ENCODE data around the gene CDH4.

DNA sequence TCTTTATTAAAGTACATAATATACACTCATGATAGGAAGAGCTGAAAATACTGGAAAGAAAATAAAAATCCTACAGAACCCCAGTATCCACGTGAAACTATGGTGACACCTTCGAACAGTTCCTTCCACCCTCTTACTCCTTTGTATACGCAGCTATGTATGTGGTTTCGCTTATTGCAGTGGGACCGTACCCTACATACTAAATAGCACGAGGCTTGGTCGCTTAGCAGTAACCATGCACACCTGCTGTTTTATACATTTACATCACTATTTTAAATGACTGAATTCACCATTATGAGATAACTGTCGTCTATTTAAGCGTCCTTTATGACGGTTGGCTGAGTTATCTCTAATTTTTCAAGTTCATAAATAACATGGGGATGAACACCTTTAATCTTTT is 400.1 kb downstream of the CDH4 start:
- no peak for TF ChIP-seq POLR2AphosphoS5 (IDR thresholded peaks at IDR 0.05; ENCODE audit: low read depth)
- TF ChIP-seq CTCF (IDR thresholded peaks at IDR 0.05; ENCODE audit: insufficient read depth, low read length): no peak
- no peak for TF ChIP-seq GABPA (IDR thresholded peaks at IDR 0.05; ENCODE audit: low read depth)
- TF ChIP-seq, protein P1, sequence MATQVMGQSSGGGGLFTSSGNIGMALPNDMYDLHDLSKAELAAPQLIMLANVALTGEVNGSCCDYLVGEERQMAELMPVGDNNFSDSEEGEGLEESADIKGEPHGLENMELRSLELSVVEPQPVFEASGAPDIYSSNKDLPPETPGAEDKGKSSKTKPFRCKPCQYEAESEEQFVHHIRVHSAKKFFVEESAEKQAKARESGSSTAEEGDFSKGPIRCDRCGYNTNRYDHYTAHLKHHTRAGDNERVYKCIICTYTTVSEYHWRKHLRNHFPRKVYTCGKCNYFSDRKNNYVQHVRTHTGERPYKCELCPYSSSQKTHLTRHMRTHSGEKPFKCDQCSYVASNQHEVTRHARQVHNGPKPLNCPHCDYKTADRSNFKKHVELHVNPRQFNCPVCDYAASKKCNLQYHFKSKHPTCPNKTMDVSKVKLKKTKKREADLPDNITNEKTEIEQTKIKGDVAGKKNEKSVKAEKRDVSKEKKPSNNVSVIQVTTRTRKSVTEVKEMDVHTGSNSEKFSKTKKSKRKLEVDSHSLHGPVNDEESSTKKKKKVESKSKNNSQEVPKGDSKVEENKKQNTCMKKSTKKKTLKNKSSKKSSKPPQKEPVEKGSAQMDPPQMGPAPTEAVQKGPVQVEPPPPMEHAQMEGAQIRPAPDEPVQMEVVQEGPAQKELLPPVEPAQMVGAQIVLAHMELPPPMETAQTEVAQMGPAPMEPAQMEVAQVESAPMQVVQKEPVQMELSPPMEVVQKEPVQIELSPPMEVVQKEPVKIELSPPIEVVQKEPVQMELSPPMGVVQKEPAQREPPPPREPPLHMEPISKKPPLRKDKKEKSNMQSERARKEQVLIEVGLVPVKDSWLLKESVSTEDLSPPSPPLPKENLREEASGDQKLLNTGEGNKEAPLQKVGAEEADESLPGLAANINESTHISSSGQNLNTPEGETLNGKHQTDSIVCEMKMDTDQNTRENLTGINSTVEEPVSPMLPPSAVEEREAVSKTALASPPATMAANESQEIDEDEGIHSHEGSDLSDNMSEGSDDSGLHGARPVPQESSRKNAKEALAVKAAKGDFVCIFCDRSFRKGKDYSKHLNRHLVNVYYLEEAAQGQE (IDR thresholded peaks at IDR 0.05; ENCODE audit: insufficient replicate concordance, low read depth): no peak
- TF ChIP-seq SPI1 (IDR thresholded peaks at IDR 0.05; ENCODE audit: borderline replicate concordance, low read depth): no peak
